Heart right ventricle (tissue), 16 donors: Measurements from ENCODE around the gene SCRN3. TPM values are rescaled to one million over a fixed set of nuclear protein-coding genes. Genes with fewer than 3 reads are reported as not detected.

Experiments used
- ATAC-seq, 8 donors: fragments of 200-7000 bp; cut with Tn5 transposase; one replicate each; pipeline ENCODE4 v1.9.1; 2020; ENCODE audit warnings: mild to moderate bottlenecking in 8 of 8, moderate library complexity in 8 of 8, moderate number of reproducible peaks in 1 of 8
- DNase-seq, 2 donors: peaks; one replicate each; pipeline ENCODE4 v3.0.0-alpha.2; 2020
- H3K27ac ChIP-seq, 10 donors: fragments of 200-600 bp; sonication (generic) in 2 of 10; one replicate each; pipeline versions ENCODE4 v1.5.0 to v1.8.0; 2020 to 2022; ENCODE audit warnings: mild to moderate bottlenecking in 3 of 10
- H3K27me3 ChIP-seq, 7 donors: fragments of 200-600 bp; one replicate each; pipeline ENCODE4 v1.8.0; 2021 to 2022; ENCODE audit warnings: mild to moderate bottlenecking in 2 of 7
- H3K36me3 ChIP-seq, 9 donors: fragments of 200-600 bp; sonication (generic) in 1 of 9; one replicate each; pipeline versions ENCODE4 v1.5.0 to v1.8.0; 2020 to 2022; ENCODE audit warnings: mild to moderate bottlenecking in 2 of 9
- H3K4me1 ChIP-seq, 9 donors: fragments of 200-600 bp; sonication (generic) in 1 of 9; one replicate each; pipeline versions ENCODE4 v1.5.0 to v1.8.0; 2020 to 2022; ENCODE audit warnings: mild to moderate bottlenecking in 4 of 9
- H3K4me3 ChIP-seq, 10 donors: fragments of 200-600 bp; sonication (generic) in 2 of 10; one replicate each; pipeline versions ENCODE4 v1.5.0 to v1.8.0; 2020 to 2022; ENCODE audit warnings: mild to moderate bottlenecking in 7 of 10, moderate library complexity in 2 of 10
- H3K9me3 ChIP-seq, 11 donors: fragments of 200-600 bp in 10 of 11; sonication (generic) in 2 of 11; one replicate each; pipeline versions ENCODE4 v1.5.0 to v1.8.0; 2013 to 2022; ENCODE audit warnings: mild to moderate bottlenecking in 2 of 11, control low read depth in 1 of 11, moderate library complexity in 1 of 11
- WGBS, 2 donors: extraction: QIAGEN DNeasy Blood & Tissue Kit; methylation state at CpG; one replicate each; pipeline ENCODE4 v1.1.7; 2013; ENCODE audit warnings: inconsistent platforms in 1 of 2; 5-methylcytosine and 5-hydroxymethylcytosine counted together
- intact Hi-C, 10 donors: fragments of 100-400 bp; cut with DNase I; formaldehyde crosslinking; loops; one replicate each; pipeline versions ENCODE4 v1.11.1 to v1.14.2; 2022
- polyA plus RNA-seq, 2 donors: library from polyadenylated mRNA; stranded (reverse); fragments of 200-250 nt; gene quantifications; one replicate each; pipeline ENCODE4 v1.2.3, GENCODE V29; 2013
- total RNA-seq, 10 donors: library from RNA; stranded (reverse); fragmentation: NEBNext Ultra II Directional in 3 of 10; extraction: Animal tissue kit (Norgen Biotek cat#: 25700) in 3 of 10; gene quantifications; one replicate each; pipeline versions ENCODE4 v1.2.1 to v1.2.4, GENCODE V29; 2021 to 2023
- TF ChIP-seq, protein P1 (sequence below), 9 donors: fragments of 200-600 bp; sonication (generic) in 2 of 9; IDR thresholded peaks; one replicate each; pipeline versions ENCODE4 v1.5.0 to v1.8.0; 2021 to 2022; ENCODE audit warnings: antibody characterized with exemption in 9 of 9, mild to moderate bottlenecking in 5 of 9, moderate library complexity in 1 of 9
- donor health status: Arrhythmogenic right ventricular cardiomyopathy.
- donor health status: ischemic (EF 13 %, LVEDD 7.1; RV severe dilation, severe dysfunction).
- donor health status: healthy with polysubstance abuse.
- donor health status: DM: no; HTN: yes; CAD: no.
- donor health status: DM: no; HTN: no; CAD: no.
- donor health status: ischemic (EF 25% LVEDD 6.9; RV normal size, moderate dysfunction).
- donor health status: ischemic (EF 25% LVEDD 5.7; RV mildly dilated, moderate dysfunction).
- donor health status: healthy.
- donor health status: DM: yes; HTN: yes; CAD: no.
- donor health status: Ischemic cardiomyopathy.
- donor health status: ischemic (EF 35%, LVEDD 5.7; RV mildly dilated, moderate dysfunction).
- donor health status: nonischemic (EF 11% LVEDD 7.7; RV severe dilation, severe dysfunction).
- donor health status: DM: yes; HTN: yes; CAD: no.
- donor health status: PGD.
- donor health status: ischemic (EF 29% LVEDD 5.4; RV normal size, mild dysfunction).
- donor health status: nonischemic (EF 23%, LVEDD 6.1; RV moderate dilation, normal function).

The SCRN3 gene
- total and polyA plus RNA-seq, 12 donors = 10.3 to 57.0 (median 43.4) TPM

GRCh38 chr2:174477759-174478158 lies 82.2 kb downstream of the SCRN3 start:
- ATAC-seq (no peak), DNase-seq (no peak)
- WGBS, 2 donors = 78 to 92% methylated on average over 1 of the region's 1 CpG
- no peaks in the 10 kb centered on the region for H3K4me1 ChIP-seq
- no peaks in the 10 kb centered on the region for H3K9me3 ChIP-seq
- no peak overlapping the region for H3K4me3 ChIP-seq
- TF ChIP-seq, protein P1, sequence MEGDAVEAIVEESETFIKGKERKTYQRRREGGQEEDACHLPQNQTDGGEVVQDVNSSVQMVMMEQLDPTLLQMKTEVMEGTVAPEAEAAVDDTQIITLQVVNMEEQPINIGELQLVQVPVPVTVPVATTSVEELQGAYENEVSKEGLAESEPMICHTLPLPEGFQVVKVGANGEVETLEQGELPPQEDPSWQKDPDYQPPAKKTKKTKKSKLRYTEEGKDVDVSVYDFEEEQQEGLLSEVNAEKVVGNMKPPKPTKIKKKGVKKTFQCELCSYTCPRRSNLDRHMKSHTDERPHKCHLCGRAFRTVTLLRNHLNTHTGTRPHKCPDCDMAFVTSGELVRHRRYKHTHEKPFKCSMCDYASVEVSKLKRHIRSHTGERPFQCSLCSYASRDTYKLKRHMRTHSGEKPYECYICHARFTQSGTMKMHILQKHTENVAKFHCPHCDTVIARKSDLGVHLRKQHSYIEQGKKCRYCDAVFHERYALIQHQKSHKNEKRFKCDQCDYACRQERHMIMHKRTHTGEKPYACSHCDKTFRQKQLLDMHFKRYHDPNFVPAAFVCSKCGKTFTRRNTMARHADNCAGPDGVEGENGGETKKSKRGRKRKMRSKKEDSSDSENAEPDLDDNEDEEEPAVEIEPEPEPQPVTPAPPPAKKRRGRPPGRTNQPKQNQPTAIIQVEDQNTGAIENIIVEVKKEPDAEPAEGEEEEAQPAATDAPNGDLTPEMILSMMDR (IDR thresholded peaks at IDR 0.05) = no peak
- intact Hi-C loops = no loop called here
- no peak overlapping the region for H3K27ac ChIP-seq
- H3K36me3 ChIP-seq = peaks cover 0 to 53% (median 5%) of the 10 kb centered on the region in 9 donors
- no peaks in the 10 kb centered on the region for H3K27me3 ChIP-seq

Other genes starting within 250 kb of the SCRN3 start
- 10 to 100 TPM; 64.5 to 85.2 (median 73.3) TPM for gene OLA1, start 147.2 kb upstream of the SCRN3 start, total RNA-seq
- 10 to 100 TPM; 23.7 to 81.7 TPM for gene OLA1, start 147.2 kb upstream of the SCRN3 start, polyA plus RNA-seq
- gene SP9, start 60.8 kb upstream of the SCRN3 start, total RNA-seq = under 1 TPM in 1 of 10 donors, not detected in 9; 0.09 TPM
- gene SP9, start 60.8 kb upstream of the SCRN3 start, polyA plus RNA-seq = not detected
- gene GPR155, start 91.3 kb downstream of the SCRN3 start, total RNA-seq = 10 to 100 TPM; 10.7 to 17.9 (median 14.6) TPM
- gene GPR155, start 91.3 kb downstream of the SCRN3 start, polyA plus RNA-seq = 1 to 10 TPM; 2.3 to 4.8 TPM
- 10 to 100 TPM; 12.4 to 48.1 (median 15.6) TPM for gene WIPF1, start 202.1 kb downstream of the SCRN3 start, total RNA-seq
- gene WIPF1, start 202.1 kb downstream of the SCRN3 start, polyA plus RNA-seq = 10 to 100 TPM in 1 of 2 donors, 1 to 10 TPM in 1; 9.1 to 16.6 TPM